ENCODE measurements around the gene BRD3OS. TPM values are rescaled to one million over a fixed set of nuclear protein-coding genes. Genes with fewer than 3 reads are reported as not detected.
"Not testable (repeated sequence)": the region's sequence is repeated elsewhere in the genome, so short reads cannot be mapped to it uniquely, and the experiment has no call there.

Gene BRD3OS
- total RNA-seq, 4 donors from 2014 or later: 8.8 to 18.3 (median 12.9) TPM

DNA sequence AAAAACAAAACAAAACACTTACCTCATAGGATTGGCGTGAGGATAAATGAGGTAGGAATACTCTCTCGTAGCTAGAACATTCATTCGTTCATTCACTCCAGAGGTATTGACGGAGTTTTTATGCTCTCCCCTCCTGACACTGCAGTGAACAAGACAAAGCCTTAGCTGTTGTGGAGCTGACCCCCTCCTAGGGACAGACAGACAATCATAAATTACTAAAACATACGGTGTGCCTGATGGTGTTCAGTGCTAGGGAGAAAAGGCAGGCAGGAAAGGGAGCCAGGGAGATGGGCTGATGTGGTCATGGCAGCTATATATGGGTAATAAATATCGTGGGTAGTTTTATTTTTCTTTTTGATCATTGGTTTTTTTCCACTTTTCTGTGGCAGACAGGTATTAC is 48.2 kb downstream of the BRD3OS start:
- DNase-seq (ENCODE audit: low spot score) (no peak), ATAC-seq (ENCODE audit: low FRiP score) (no peak)
- TF ChIP-seq, protein P1, sequence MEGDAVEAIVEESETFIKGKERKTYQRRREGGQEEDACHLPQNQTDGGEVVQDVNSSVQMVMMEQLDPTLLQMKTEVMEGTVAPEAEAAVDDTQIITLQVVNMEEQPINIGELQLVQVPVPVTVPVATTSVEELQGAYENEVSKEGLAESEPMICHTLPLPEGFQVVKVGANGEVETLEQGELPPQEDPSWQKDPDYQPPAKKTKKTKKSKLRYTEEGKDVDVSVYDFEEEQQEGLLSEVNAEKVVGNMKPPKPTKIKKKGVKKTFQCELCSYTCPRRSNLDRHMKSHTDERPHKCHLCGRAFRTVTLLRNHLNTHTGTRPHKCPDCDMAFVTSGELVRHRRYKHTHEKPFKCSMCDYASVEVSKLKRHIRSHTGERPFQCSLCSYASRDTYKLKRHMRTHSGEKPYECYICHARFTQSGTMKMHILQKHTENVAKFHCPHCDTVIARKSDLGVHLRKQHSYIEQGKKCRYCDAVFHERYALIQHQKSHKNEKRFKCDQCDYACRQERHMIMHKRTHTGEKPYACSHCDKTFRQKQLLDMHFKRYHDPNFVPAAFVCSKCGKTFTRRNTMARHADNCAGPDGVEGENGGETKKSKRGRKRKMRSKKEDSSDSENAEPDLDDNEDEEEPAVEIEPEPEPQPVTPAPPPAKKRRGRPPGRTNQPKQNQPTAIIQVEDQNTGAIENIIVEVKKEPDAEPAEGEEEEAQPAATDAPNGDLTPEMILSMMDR (IDR thresholded peaks at IDR 0.05): no peak

DNA sequence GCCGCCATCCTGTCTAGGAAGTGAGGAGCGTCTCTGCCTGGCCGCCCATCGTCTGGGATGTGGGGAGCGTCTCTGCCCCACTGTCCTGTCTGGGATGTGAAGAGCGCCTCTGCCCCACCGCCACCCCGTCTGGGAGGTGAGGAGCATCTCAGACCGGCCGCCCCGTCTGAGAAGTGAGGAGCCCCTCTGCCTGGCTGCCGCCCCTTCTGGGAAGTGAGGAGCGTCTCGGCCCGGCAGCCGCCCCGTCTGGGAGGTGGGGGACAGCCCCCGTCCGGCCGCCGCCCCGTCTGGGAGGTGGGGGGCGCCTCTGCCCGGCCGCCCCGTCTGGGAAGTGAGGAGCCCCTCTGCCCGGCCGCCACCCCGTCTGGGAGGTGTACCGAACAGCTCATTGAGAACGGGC is 50.4 kb downstream of the BRD3OS start:
- not testable (repeated sequence) for ATAC-seq (ENCODE audit: low FRiP score); DNase-seq (ENCODE audit: low spot score)

DNA sequence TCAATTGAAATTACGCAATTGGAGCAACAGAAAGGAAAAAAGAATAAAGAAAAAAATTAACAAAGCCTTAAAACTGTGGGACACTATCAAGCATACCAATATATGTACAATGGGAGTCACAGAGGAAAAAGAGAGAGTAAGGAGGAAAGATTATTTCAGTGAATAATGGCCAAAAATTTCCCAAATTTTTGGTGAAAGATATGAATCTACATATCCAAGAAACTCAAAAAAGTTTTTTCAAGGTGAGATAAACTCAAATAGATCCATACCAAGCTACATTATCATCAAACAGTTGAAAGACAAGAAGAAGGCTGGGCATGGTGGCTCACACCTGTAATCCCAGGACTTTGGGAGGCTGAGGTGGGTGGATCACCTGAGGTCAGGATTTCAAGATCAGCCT is 51.4 kb downstream of the BRD3OS start:
- TF ChIP-seq, protein P1 (IDR thresholded peaks at IDR 0.05): no peak
- ATAC-seq (ENCODE audit: low FRiP score): no peak
- no peak for DNase-seq (ENCODE audit: low spot score)

Other genes starting within 250 kb of the BRD3OS start
- 10 to 100 TPM in 1 of 4 donors, 1 to 10 TPM in 3; 4.0 to 10.9 (median 6.2) TPM for gene VAV2, start 33.2 kb upstream of the BRD3OS start, total RNA-seq
- 10 to 100 TPM; 13.7 to 39.9 (median 18.7) TPM for gene BRD3, start 42.5 kb downstream of the BRD3OS start, total RNA-seq
- gene WDR5, start 110.6 kb downstream of the BRD3OS start, total RNA-seq: 10 to 100 TPM; 16.1 to 28.2 (median 19.7) TPM
- gene RNU6ATAC, start 139.1 kb downstream of the BRD3OS start, total RNA-seq: not detected